GM23248 (cell line): Measurements from ENCODE around the gene SLC2A1. TPM values are rescaled to one million over a fixed set of nuclear protein-coding genes. Genes with fewer than 3 reads are reported as not detected.
A peak's percentile ranks its signal among the peaks of the same experiment; 100 is the strongest.

Experiments used
- DNase-seq: peaks from one replicate; pipeline ENCODE4 v3.0.0-alpha.2; 2015
- H2AFZ ChIP-seq: fragments of 200-600 bp; sonication (generic); 2 replicates; pipeline ENCODE4 v1.6.1; 2016; ENCODE audit warnings: antibody characterized with exemption
- H3F3A ChIP-seq: fragments of 200-600 bp; sonication (generic); 2 replicates; pipeline ENCODE4 v1.6.1; 2016; ENCODE audit warnings: mild to moderate bottlenecking, antibody characterized with exemption, mixed run types; ENCODE audit not compliant: insufficient read depth
- H3K27ac ChIP-seq: fragments of 200-600 bp; sonication (generic); 2 replicates; pipeline ENCODE4 v1.5.1; 2016; ENCODE audit warnings: mild to moderate bottlenecking
- H3K27me3 ChIP-seq: fragments of 200-600 bp; sonication (generic); replicated peaks from 2 replicates; pipeline ENCODE4 v1.6.1; 2016; ENCODE audit warnings: mild to moderate bottlenecking; ENCODE audit not compliant: insufficient read depth
- H3K36me3 ChIP-seq: fragments of 200-600 bp; sonication (generic); 2 replicates; pipeline ENCODE4 v1.6.1; 2016; ENCODE audit warnings: low read depth, mild to moderate bottlenecking
- H3K4me1 ChIP-seq: fragments of 200-600 bp; sonication (generic); 2 replicates; pipeline ENCODE4 v1.6.1; 2016; ENCODE audit warnings: mild to moderate bottlenecking; ENCODE audit not compliant: insufficient read depth
- H3K4me2 ChIP-seq: fragments of 200-600 bp; sonication (generic); one replicate; pipeline ENCODE4 v1.6.1; 2016; ENCODE audit warnings: mild to moderate bottlenecking; ENCODE audit not compliant: unreplicated experiment
- H3K4me3 ChIP-seq: fragments of 200-600 bp; sonication (generic); 2 replicates; pipeline ENCODE4 v1.5.1; 2016; ENCODE audit warnings: mild to moderate bottlenecking
- H3K79me2 ChIP-seq: fragments of 200-600 bp; sonication (generic); 2 replicates; pipeline ENCODE4 v1.6.1; 2016; ENCODE audit warnings: mild to moderate bottlenecking; ENCODE audit not compliant: insufficient read depth
- H3K9ac ChIP-seq: fragments of 200-600 bp; sonication (generic); 2 replicates; pipeline ENCODE4 v1.6.1; 2016; ENCODE audit warnings: mild to moderate bottlenecking
- H3K9me2 ChIP-seq: fragments of 200-600 bp; sonication (generic); 2 replicates; pipeline ENCODE4 v1.6.1; 2016; ENCODE audit warnings: mixed run types, mild to moderate bottlenecking, moderate library complexity; ENCODE audit not compliant: insufficient read depth
- H3K9me3 ChIP-seq: fragments of 200-600 bp; sonication (generic); one replicate; pipeline ENCODE4 v1.6.1; 2017; ENCODE audit warnings: low read depth
- H4K20me1 ChIP-seq: fragments of 200-600 bp; sonication (generic); 2 replicates; pipeline ENCODE4 v1.6.0; 2016; ENCODE audit not compliant: insufficient read depth
- EZH2 ChIP-seq: fragments of 200-600 bp; sonication (generic); IDR thresholded peaks from 2 replicates; pipeline ENCODE4 v1.6.1; 2018; ENCODE audit warnings: antibody characterized with exemption, mild to moderate bottlenecking; ENCODE audit not compliant: insufficient read depth, poor library complexity, severe bottlenecking
- EZH2phosphoT487 ChIP-seq: fragments of 200-600 bp; sonication (generic); IDR thresholded peaks from 2 replicates; pipeline ENCODE4 v1.6.1; 2018; ENCODE audit warnings: antibody characterized with exemption, moderate library complexity, mild to moderate bottlenecking, low read depth; ENCODE audit not compliant: insufficient read depth
- WGBS, 2 experiments: methylation state at CpG; one replicate each; pipeline ENCODE4 v1.1.6; 2015 to 2017; ENCODE audit warnings: low lambda C conversion rate in 2 of 2, low coverage in 1 of 2; ENCODE audit errors: missing lambda C conversion rate in 2 of 2; 5-methylcytosine and 5-hydroxymethylcytosine counted together
- in situ Hi-C: fragments of 300-500 bp; cut with MboI; formaldehyde crosslinking; loops from 2 replicates; pipeline ENCODE4 v1.15.0; 2020
- polyA plus RNA-seq: library from polyadenylated mRNA; unstranded; fragments of >200 nt; fragmentation: Nextera tagmentation; extraction: Ambion mirVana; gene quantifications from 2 replicates; pipeline ENCODE4 v1.2.1, GENCODE V29; 2016
- total RNA-seq: library from RNA; depleted of rRNA; stranded (reverse); fragments of >200 nt; shearing (Covaris generic); gene quantifications from 2 replicates; pipeline ENCODE4 v1.2.3, GENCODE V29; 2014

Gene SLC2A1
- total and polyA plus RNA-seq, 2 experiments from 2014 or later: 142 to 315 TPM

- H3K4me1 ChIP-seq: no peaks in the 10 kb centered on the region
- WGBS, 2 experiments: 80% methylated on average over 2 of the region's 2 CpGs
- in situ Hi-C loops: no loop called here
- H2AFZ ChIP-seq: no peak overlapping the region
- H3K27ac ChIP-seq: no peak overlapping the region
- no peaks in the 10 kb centered on the region for H3K9me3 ChIP-seq
- DNase-seq: no peak
- no peaks in the 10 kb centered on the region for H3K9me2 ChIP-seq
- no peak overlapping the region for H3K4me2 ChIP-seq
- no peaks in the 10 kb centered on the region for H3F3A ChIP-seq
- H3K9ac ChIP-seq: no peak overlapping the region
- no peaks in the 10 kb centered on the region for H4K20me1 ChIP-seq
- no peaks in the 10 kb centered on the region for H3K79me2 ChIP-seq
- H3K27me3 ChIP-seq: no peaks in the 10 kb centered on the region
- no peak for TF ChIP-seq EZH2phosphoT487
- no peak for TF ChIP-seq EZH2
- H3K36me3 ChIP-seq: no peaks in the 10 kb centered on the region
- H3K4me3 ChIP-seq: no peak overlapping the region
These were observed 44.5 kb downstream of the SLC2A1 start for GRCh38 chr1:42914092-42914627.

GRCh38 chr1:42913426-42914091, 45.1 kb downstream of the SLC2A1 start:
- Histone ChIP-seq H3K4me3 (no peak overlapping the region), H4K20me1 (no peaks in the 10 kb centered on the region), H3K27me3 (no peaks in the 10 kb centered on the region), H3K9ac (no peak overlapping the region), H3K4me2 (no peak overlapping the region), H2AFZ (no peak overlapping the region; the same call in 1 of the 2 replicates), H3K79me2 (no peaks in the 10 kb centered on the region), H3K9me3 (no peaks in the 10 kb centered on the region), H3K9me2 (no peaks in the 10 kb centered on the region), H3K27ac (no peak overlapping the region), H3K4me1 (no peaks in the 10 kb centered on the region), H3F3A (no peaks in the 10 kb centered on the region), H3K36me3 (no peaks in the 10 kb centered on the region)
- WGBS, 2 experiments: 29 to 34% methylated on average over 5 of the region's 5 CpGs
- TF ChIP-seq EZH2 (no peak), EZH2phosphoT487 (no peak)
- DNase-seq: peak; percentile 80
- in situ Hi-C loops: no loop called here

DNA sequence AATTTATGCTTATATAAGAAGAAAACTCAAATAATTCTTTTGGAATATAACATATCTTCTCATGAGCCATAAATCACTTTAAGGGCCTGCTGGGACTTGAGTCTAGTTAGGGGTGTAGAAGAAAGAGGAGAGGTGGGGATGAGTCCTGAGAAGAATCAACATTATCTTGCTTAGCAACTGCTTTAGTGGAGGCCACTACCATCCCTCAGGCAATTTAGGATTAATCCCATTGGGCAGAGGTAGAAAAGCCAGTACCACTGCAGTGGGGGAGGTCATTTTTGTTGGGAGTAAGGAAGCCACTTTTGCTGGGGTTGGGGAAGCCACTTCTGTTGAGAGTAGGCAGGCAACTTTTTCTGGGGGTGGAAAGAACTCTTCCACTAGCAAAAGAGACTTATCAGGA, 47.7 kb downstream of the SLC2A1 start:
- no peak for TF ChIP-seq EZH2
- no peak for TF ChIP-seq EZH2phosphoT487
- H3K79me2 ChIP-seq: no peaks in the 10 kb centered on the region
- no peak overlapping the region for H3K9ac ChIP-seq
- H3K4me1 ChIP-seq: no peaks in the 10 kb centered on the region
- no peak overlapping the region for H3K27ac ChIP-seq
- H3K27me3 ChIP-seq: no peaks in the 10 kb centered on the region
- DNase-seq: no peak
- no peaks in the 10 kb centered on the region for H4K20me1 ChIP-seq
- no peak overlapping the region for H2AFZ ChIP-seq
- no peaks in the 10 kb centered on the region for H3K36me3 ChIP-seq
- no peaks in the 10 kb centered on the region for H3K9me3 ChIP-seq
- no peak overlapping the region for H3K4me2 ChIP-seq
- H3K9me2 ChIP-seq: no peaks in the 10 kb centered on the region
- H3F3A ChIP-seq: no peaks in the 10 kb centered on the region
- in situ Hi-C loops: no loop called here
- no peak overlapping the region for H3K4me3 ChIP-seq

- Histone ChIP-seq H4K20me1 (no peaks in the 10 kb centered on the region), H3K9ac (no peak overlapping the region), H2AFZ (no peak overlapping the region), H3K4me2 (no peak overlapping the region), H3K9me2 (no peaks in the 10 kb centered on the region), H3K9me3 (no peaks in the 10 kb centered on the region), H3K79me2 (no peaks in the 10 kb centered on the region), H3K27ac (no peak overlapping the region), H3K36me3 (no peaks in the 10 kb centered on the region), H3K4me1 (no peaks in the 10 kb centered on the region), H3K4me3 (no peak overlapping the region), H3K27me3 (no peaks in the 10 kb centered on the region), H3F3A (no peaks in the 10 kb centered on the region)
- WGBS, 2 experiments: 80 to 87% methylated on average over 3 of the region's 3 CpGs
- in situ Hi-C loops: no loop called here
- TF ChIP-seq EZH2phosphoT487 (no peak), EZH2 (no peak)
- no peak for DNase-seq
These were observed 50.6 kb downstream of the SLC2A1 start for GRCh38 chr1:42908046-42908445.
